Right lobe of liver (tissue), 6 donors: ENCODE results near the gene ARFGEF3. TPM values are rescaled to one million over a fixed set of nuclear protein-coding genes. Genes with fewer than 3 reads are reported as not detected.

Source experiments
- ATAC-seq, 4 donors: fragments of 200-7000 bp; cut with Tn5 transposase; one replicate each; pipeline ENCODE4 v1.9.1; 2020; ENCODE audit warnings: mild to moderate bottlenecking in 4 of 4, moderate library complexity in 4 of 4
- DNase-seq, 3 donors: peaks; one replicate each; pipeline ENCODE4 v3.0.0-alpha.2; 2020
- H3K27ac ChIP-seq, 3 donors: fragments of 200-600 bp; one replicate each; pipeline ENCODE4 v1.8.0; 2022
- H3K27me3 ChIP-seq, 2 donors: fragments of 200-600 bp; one replicate each; pipeline ENCODE4 v1.8.0; 2022
- H3K36me3 ChIP-seq, 4 donors: fragments of 200-600 bp; sonication (generic) in 1 of 4; one replicate each; pipeline versions ENCODE4 v1.5.1 to v1.8.0; 2017 to 2022; ENCODE audit warnings: control low read depth in 1 of 4
- H3K4me1 ChIP-seq, 4 donors: fragments of 200-600 bp; sonication (generic) in 1 of 4; one replicate each; pipeline versions ENCODE4 v1.5.1 to v1.8.0; 2017 to 2022; ENCODE audit warnings: control low read depth in 1 of 4
- H3K4me3 ChIP-seq, 3 donors: fragments of 200-600 bp; one replicate each; pipeline ENCODE4 v1.8.0; 2022
- H3K9me3 ChIP-seq, 4 donors: fragments of 200-600 bp; sonication (generic) in 1 of 4; one replicate each; pipeline versions ENCODE4 v1.5.1 to v1.8.0; 2017 to 2022; ENCODE audit warnings: control low read depth in 1 of 4
- POLR2A ChIP-seq: fragments of 450-650 bp; IDR thresholded peaks from one replicate; pipeline ENCODE4 v1.6.1; 2017; ENCODE audit warnings: antibody characterized with exemption, mild to moderate bottlenecking
- WGBS: methylation state at CpG from one replicate; pipeline ENCODE4 v1.1.6; 2018; ENCODE audit warnings: low coverage, low lambda C conversion rate; ENCODE audit not compliant: insufficient coverage; ENCODE audit errors: missing lambda C conversion rate; 5-methylcytosine and 5-hydroxymethylcytosine counted together
- intact Hi-C, 2 donors: fragments of 100-400 bp; cut with DNase I; formaldehyde crosslinking; loops; one replicate each; pipeline versions ENCODE4 v1.11.2 to v1.14.1; 2022
- total RNA-seq, 6 experiments: library from RNA; depleted of rRNA in 2 of 6; stranded (reverse); fragments of >200 nt in 2 of 6; fragmentation: NEBNext Ultra II Directional in 3 of 6; extraction: Animal tissue kit (Norgen Biotek cat#: 25700) in 3 of 6; gene quantifications; one replicate each; pipeline versions ENCODE4 v1.1.0 to v1.2.4, GENCODE V29; 2016 to 2023
- TF ChIP-seq, protein P1 (sequence below), 4 donors: fragments of 200-600 bp in 3 of 4; fragments of 450-650 bp in 1 of 4; IDR thresholded peaks; one replicate each; pipeline versions ENCODE4 v1.5.1 to v1.8.0; 2016 to 2022; ENCODE audit warnings: antibody characterized with exemption in 4 of 4, mild to moderate bottlenecking in 2 of 4
- donor health status: DM: no; HTN: yes; CAD: no.
- donor health status: DM: no; HTN: no; CAD: no.
- donor health status: DM: no; HTN: no; CAD: no.
- donor health status: DM: no; HTN: yes; CAD: no.
- donor health status: DM: no; HTN: yes; CAD: no.

The ARFGEF3 gene
- total RNA-seq, 6 experiments from 2014 or later: 0.07 to 2.0 (median 0.24) TPM

DNA sequence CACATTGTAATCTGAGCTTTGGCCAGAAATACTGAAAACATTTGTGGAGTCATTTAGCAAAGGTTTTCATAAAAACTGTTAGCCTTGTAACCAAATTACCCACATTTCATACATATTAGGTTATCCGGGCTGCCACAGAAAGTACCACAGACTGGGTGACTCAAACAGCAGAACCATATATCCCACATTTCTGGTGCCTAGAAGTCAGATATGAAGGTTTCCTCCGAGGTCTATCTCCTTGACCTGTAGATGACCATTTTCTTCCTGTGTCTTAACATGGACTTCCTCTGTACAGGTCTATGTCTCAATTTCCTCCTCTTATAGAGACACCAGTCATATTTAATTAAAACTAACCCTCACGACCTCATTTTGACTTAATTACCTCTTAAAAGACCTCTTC lies 166.5 kb downstream of the ARFGEF3 start:
- no peak for DNase-seq
- WGBS: 35% methylated on average over 3 of the region's 3 CpGs
- TF ChIP-seq, protein P1, sequence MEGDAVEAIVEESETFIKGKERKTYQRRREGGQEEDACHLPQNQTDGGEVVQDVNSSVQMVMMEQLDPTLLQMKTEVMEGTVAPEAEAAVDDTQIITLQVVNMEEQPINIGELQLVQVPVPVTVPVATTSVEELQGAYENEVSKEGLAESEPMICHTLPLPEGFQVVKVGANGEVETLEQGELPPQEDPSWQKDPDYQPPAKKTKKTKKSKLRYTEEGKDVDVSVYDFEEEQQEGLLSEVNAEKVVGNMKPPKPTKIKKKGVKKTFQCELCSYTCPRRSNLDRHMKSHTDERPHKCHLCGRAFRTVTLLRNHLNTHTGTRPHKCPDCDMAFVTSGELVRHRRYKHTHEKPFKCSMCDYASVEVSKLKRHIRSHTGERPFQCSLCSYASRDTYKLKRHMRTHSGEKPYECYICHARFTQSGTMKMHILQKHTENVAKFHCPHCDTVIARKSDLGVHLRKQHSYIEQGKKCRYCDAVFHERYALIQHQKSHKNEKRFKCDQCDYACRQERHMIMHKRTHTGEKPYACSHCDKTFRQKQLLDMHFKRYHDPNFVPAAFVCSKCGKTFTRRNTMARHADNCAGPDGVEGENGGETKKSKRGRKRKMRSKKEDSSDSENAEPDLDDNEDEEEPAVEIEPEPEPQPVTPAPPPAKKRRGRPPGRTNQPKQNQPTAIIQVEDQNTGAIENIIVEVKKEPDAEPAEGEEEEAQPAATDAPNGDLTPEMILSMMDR (IDR thresholded peaks at IDR 0.05): no peak
- TF ChIP-seq POLR2A: no peak

DNA sequence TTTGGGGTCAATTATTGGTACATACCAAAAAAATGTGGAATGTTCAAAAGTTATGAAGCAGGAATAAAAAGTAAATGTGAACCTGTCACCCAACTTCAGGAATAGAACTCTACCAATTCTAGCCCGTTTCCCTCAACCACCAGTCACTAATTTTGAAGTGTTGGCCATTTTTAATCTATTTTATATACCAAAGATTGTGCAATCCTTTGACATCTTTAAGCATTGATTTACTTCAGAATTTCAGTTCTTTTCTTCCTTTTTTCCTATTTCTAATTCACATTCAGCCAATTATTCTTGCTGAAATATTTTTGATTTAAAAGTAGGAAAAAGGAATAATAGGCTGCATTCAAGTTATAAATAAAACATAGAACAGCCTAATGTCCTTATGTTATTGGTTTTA lies 169.0 kb downstream of the ARFGEF3 start:
- Histone ChIP-seq H3K36me3 (no peaks in the 10 kb centered on the region), H3K27ac (no peak overlapping the region), H3K4me3 (no peak overlapping the region), H3K9me3 (no peaks in the 10 kb centered on the region), H3K4me1 (no peaks in the 10 kb centered on the region), H3K27me3 (no peaks in the 10 kb centered on the region)
- no peak for ATAC-seq
- WGBS: 75% methylated on average over 1 of the region's 1 CpG
- intact Hi-C loops: no loop called here
- no peak for DNase-seq
- TF ChIP-seq POLR2A: no peak
- TF ChIP-seq, protein P1 (IDR thresholded peaks at IDR 0.05): no peak

More for the DNA sequence above, 166.5 kb downstream of the ARFGEF3 start:
- Histone ChIP-seq H3K36me3 (no peaks in the 10 kb centered on the region), H3K27me3 (no peaks in the 10 kb centered on the region), H3K9me3 (no peaks in the 10 kb centered on the region), H3K27ac (no peak overlapping the region), H3K4me1 (no peaks in the 10 kb centered on the region), H3K4me3 (no peak overlapping the region)
- no peak for ATAC-seq
- intact Hi-C loops: no loop called here

DNA sequence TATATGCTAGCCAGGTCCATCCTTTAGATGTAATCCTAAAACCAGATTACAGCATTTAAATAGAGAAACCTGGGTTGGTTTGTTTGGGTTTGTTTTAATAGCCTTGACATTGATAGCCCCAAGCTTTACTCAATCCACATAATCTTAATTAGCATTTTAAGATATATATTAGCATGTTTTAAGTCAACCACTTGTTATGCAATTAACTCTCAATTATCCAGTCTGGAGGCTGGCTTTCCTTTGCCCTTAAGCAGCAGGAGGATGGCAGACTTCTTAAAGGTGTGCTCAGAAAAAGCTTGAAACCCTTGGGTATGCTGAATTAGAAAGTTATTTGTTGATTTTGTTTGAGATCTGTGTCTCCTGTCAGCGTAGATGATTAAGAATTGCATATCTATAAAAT lies 169.7 kb downstream of the ARFGEF3 start:
- H3K27me3 ChIP-seq: no peaks in the 10 kb centered on the region
- ATAC-seq: no peak
- no peak overlapping the region for H3K4me3 ChIP-seq
- no peak for TF ChIP-seq POLR2A
- TF ChIP-seq, protein P1 (IDR thresholded peaks at IDR 0.05): no peak
- intact Hi-C loops: no loop called here
- no peaks in the 10 kb centered on the region for H3K4me1 ChIP-seq
- H3K27ac ChIP-seq: no peak overlapping the region
- DNase-seq: no peak
- H3K9me3 ChIP-seq: no peaks in the 10 kb centered on the region
- 27% methylated on average over 1 of the region's 1 CpG for WGBS
- H3K36me3 ChIP-seq: no peaks in the 10 kb centered on the region

DNA sequence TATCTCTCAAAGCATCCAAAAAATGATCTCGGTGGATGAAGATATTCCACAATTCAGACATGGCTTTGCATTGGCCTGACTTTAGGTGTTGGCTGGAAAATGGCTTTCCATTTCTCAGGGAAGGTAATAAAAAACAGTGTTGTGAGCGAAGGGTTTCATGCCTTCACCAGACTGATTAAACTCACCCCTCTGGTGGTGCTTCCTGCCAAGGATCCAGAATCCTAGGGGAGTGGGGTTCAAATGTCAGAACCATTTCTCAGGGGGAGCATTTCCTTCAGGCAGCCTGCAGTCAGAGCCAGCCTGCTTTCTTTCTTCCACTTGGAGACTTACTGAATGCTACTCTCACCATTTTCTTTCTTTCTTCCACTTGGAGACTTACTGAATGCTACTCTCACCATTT lies 170.2 kb downstream of the ARFGEF3 start:
- no peak for DNase-seq
- Histone ChIP-seq H3K36me3 (no peaks in the 10 kb centered on the region), H3K27me3 (no peaks in the 10 kb centered on the region), H3K4me1 (no peaks in the 10 kb centered on the region), H3K9me3 (no peaks in the 10 kb centered on the region), H3K4me3 (no peak overlapping the region), H3K27ac (no peak overlapping the region)
- 54% methylated on average over 2 of the region's 2 CpGs for WGBS
- TF ChIP-seq, protein P1 (IDR thresholded peaks at IDR 0.05): no peak
- TF ChIP-seq POLR2A: no peak
- ATAC-seq: no peak
- intact Hi-C loops: no loop called here

DNA sequence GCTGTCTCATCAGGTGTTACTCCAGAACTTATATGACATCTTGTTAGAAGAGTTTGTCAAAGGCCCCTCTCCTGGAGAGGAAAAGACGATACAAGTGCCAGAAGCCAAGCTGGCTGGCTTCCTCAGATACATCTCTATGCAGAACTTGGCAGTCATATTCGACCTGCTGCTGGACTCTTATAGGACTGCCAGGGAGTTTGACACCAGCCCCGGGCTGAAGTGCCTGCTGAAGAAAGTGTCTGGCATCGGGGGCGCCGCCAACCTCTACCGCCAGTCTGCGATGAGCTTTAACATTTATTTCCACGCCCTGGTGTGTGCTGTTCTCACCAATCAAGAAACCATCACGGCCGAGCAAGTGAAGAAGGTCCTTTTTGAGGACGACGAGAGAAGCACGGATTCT lies 172.3 kb downstream of the ARFGEF3 start:
- Histone ChIP-seq H3K36me3 (no peaks in the 10 kb centered on the region), H3K9me3 (no peaks in the 10 kb centered on the region), H3K4me3 (no peak overlapping the region), H3K27ac (no peak overlapping the region), H3K4me1 (no peaks in the 10 kb centered on the region), H3K27me3 (no peaks in the 10 kb centered on the region)
- no peak for DNase-seq
- ATAC-seq: no peak
- WGBS: 33% methylated on average over 1 of the region's 14 CpGs
- intact Hi-C loops: no loop called here
- TF ChIP-seq, protein P1 (IDR thresholded peaks at IDR 0.05): no peak
- no peak for TF ChIP-seq POLR2A
